HepG2 (cell line): Measurements from ENCODE around the gene PEAK3. TPM values are rescaled to one million over a fixed set of nuclear protein-coding genes. Genes with fewer than 3 reads are reported as not detected.

Experiments
- GMEB1 ChIP-seq: sonication (generic); formaldehyde crosslinking; IDR thresholded peaks from 2 replicates; pipeline ENCODE4 v1.5.1; 2020; ENCODE audit warnings: missing genetic modification reagents, mild to moderate bottlenecking, borderline replicate concordance
- PATZ1 ChIP-seq: sonication (generic); formaldehyde crosslinking; IDR thresholded peaks from 2 replicates; pipeline ENCODE4 v1.4.0; 2020; ENCODE audit warnings: missing genetic modification reagents
- SMAD1 ChIP-seq: sonication (generic); formaldehyde crosslinking; IDR thresholded peaks from 2 replicates; pipeline ENCODE4 v1.4.0; 2020; ENCODE audit warnings: missing genetic modification reagents, low read depth, mild to moderate bottlenecking, borderline replicate concordance
- SNAPC4 ChIP-seq: sonication (generic); formaldehyde crosslinking; IDR thresholded peaks from 2 replicates; pipeline ENCODE4 v1.4.0; 2020; ENCODE audit warnings: mild to moderate bottlenecking, missing genetic modification reagents
- SNAPC5 ChIP-seq: sonication (generic); formaldehyde crosslinking; IDR thresholded peaks from 2 replicates; pipeline ENCODE4 v1.8.1; 2023; ENCODE audit warnings: mild to moderate bottlenecking, missing genetic modification reagents, borderline replicate concordance
- SRSF9 ChIP-seq: fragments of 200-400 bp; formaldehyde crosslinking; IDR thresholded peaks from 2 replicates; pipeline ENCODE4 v1.6.1; 2018; ENCODE audit warnings: borderline replicate concordance, mild to moderate bottlenecking, low read depth, low read length; ENCODE audit not compliant: insufficient read depth, poor library complexity, severe bottlenecking
- THAP7 ChIP-seq: sonication (generic); formaldehyde crosslinking; IDR thresholded peaks from 2 replicates; pipeline ENCODE4 v1.8.1; 2023; ENCODE audit warnings: mild to moderate bottlenecking, missing genetic modification reagents
- ZHX1 ChIP-seq: sonication (generic); formaldehyde crosslinking; IDR thresholded peaks from 2 replicates; pipeline ENCODE4 v1.8.1; 2022; ENCODE audit warnings: low read depth, mild to moderate bottlenecking, missing genetic modification reagents
- ZNF710 ChIP-seq: sonication (generic); formaldehyde crosslinking; IDR thresholded peaks from 2 replicates; pipeline ENCODE4 v1.5.0; 2020; ENCODE audit warnings: mild to moderate bottlenecking, missing genetic modification reagents, borderline replicate concordance
- polyA plus RNA-seq, 8 experiments: library from polyadenylated mRNA; depleted of rRNA in 3 of 8; stranded (reverse) in 7 of 8; unstranded in 1 of 8; fragments of >200 nt; fragmentation: Illumina TruSeq in 4 of 8; extraction: Trizol in 4 of 8; gene quantifications; 2 replicates each; pipeline versions ENCODE4 v1.2.1 to v1.2.3, GENCODE V29; 2011 to 2016; ENCODE audit warnings: low read depth in 4 of 8, missing spikeins in 1 of 8, mixed read lengths in 1 of 8; ENCODE audit not compliant: insufficient read depth in 1 of 8
- total RNA-seq, 5 experiments: library from RNA; depleted of rRNA; stranded (reverse); fragments of >200 nt; fragmentation: Illumina TruSeq; extraction: Trizol; gene quantifications; 2 replicates each; pipeline ENCODE4 v1.2.3, GENCODE V29; 2016; ENCODE audit warnings: low read depth in 1 of 5

Gene PEAK3
- total and polyA plus RNA-seq, 2 of the 13 experiments (the other 11 are each of a cell fraction or from before 2014, with no cell fraction given) = not detected

GRCh38 chr19:2249010-2249866 is 32.7 kb downstream of the PEAK3 start, which contains the start of gene AMH (continued):
- TF ChIP-seq ZNF710 (no peak), SNAPC5 (CRISPR knock-in tag) (no peak), PATZ1 (CRISPR knock-in tag) (no peak), SRSF9 (no peak), GMEB1 (CRISPR knock-in tag) (no peak), SMAD1 (CRISPR knock-in tag) (no peak), SNAPC4 (CRISPR knock-in tag) (no peak), ZHX1 (CRISPR knock-in tag) (no peak), THAP7 (no peak)
